ENCODE measurements around the gene MTFR1L. TPM values are rescaled to one million over a fixed set of nuclear protein-coding genes. Genes with fewer than 3 reads are reported as not detected.

Gene MTFR1L
- total RNA-seq, 1 donor from 2014 or later, result 15.0 TPM

GRCh38 chr1:25803368-25803767 lies 16.4 kb upstream of the MTFR1L start:
- no peak overlapping the region for H3K4me3 ChIP-seq (ENCODE audit: low read depth, low read length)
- no peaks in the 10 kb centered on the region for H3K27me3 ChIP-seq (ENCODE audit: control insufficient read depth, insufficient read depth, low read length)
- peaks cover 13% of the 10 kb centered on the region for H3K36me3 ChIP-seq (ENCODE audit: control insufficient read depth, insufficient read depth, low read length)
- TF ChIP-seq, protein P1, sequence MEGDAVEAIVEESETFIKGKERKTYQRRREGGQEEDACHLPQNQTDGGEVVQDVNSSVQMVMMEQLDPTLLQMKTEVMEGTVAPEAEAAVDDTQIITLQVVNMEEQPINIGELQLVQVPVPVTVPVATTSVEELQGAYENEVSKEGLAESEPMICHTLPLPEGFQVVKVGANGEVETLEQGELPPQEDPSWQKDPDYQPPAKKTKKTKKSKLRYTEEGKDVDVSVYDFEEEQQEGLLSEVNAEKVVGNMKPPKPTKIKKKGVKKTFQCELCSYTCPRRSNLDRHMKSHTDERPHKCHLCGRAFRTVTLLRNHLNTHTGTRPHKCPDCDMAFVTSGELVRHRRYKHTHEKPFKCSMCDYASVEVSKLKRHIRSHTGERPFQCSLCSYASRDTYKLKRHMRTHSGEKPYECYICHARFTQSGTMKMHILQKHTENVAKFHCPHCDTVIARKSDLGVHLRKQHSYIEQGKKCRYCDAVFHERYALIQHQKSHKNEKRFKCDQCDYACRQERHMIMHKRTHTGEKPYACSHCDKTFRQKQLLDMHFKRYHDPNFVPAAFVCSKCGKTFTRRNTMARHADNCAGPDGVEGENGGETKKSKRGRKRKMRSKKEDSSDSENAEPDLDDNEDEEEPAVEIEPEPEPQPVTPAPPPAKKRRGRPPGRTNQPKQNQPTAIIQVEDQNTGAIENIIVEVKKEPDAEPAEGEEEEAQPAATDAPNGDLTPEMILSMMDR (IDR thresholded peaks at IDR 0.05; ENCODE audit: insufficient read depth, low read length, severe bottlenecking), result no peak
- FAIRE-seq (no peak), DNase-seq (ENCODE audit: low read depth) (no peak)

DNA sequence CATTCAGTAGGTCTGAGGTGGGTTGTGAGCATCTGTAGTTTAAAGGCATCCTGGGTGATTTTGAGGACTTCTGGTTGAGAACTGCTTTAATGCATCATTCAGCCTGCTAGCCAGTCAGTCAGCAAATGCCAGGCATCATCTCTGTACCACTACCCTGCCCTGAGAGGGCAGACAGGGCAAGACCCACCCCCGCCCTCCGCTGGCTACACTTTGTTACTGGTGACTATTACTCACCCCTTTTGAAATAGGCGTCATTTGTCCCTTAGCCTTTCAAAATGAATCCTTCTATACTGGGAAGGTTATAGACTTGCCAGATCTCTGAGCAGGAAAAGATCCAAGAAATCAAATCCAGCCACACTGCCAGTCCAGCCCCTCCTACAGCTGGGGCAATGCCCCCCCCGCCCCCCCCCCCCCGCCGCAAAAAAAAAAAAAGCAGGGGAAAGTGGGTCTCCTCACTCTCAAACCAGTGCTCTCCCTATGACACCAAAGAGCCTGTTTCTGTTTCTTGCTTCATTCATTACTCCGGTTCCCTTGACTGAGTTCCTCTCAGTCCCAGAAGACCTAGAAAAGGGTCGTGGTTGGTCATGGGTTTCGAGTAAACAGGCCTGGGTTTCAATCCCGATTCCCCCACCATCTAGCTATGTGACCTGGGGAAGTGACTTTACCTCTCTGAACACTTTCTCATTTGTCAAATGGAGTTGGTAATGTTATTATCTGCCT lies 15.3 kb upstream of the MTFR1L start:
- Histone ChIP-seq H3K36me3 (ENCODE audit: control insufficient read depth, insufficient read depth, low read length) (peaks cover 19% of the 10 kb centered on the region), H3K27me3 (ENCODE audit: control insufficient read depth, insufficient read depth, low read length) (no peaks in the 10 kb centered on the region), H3K4me3 (ENCODE audit: low read depth, low read length) (no peak overlapping the region)
- peak; percentile 20 for DNase-seq (ENCODE audit: low read depth)
- FAIRE-seq, result no peak
- TF ChIP-seq, protein P1 (IDR thresholded peaks at IDR 0.05; ENCODE audit: insufficient read depth, low read length, severe bottlenecking), result no peak

DNA sequence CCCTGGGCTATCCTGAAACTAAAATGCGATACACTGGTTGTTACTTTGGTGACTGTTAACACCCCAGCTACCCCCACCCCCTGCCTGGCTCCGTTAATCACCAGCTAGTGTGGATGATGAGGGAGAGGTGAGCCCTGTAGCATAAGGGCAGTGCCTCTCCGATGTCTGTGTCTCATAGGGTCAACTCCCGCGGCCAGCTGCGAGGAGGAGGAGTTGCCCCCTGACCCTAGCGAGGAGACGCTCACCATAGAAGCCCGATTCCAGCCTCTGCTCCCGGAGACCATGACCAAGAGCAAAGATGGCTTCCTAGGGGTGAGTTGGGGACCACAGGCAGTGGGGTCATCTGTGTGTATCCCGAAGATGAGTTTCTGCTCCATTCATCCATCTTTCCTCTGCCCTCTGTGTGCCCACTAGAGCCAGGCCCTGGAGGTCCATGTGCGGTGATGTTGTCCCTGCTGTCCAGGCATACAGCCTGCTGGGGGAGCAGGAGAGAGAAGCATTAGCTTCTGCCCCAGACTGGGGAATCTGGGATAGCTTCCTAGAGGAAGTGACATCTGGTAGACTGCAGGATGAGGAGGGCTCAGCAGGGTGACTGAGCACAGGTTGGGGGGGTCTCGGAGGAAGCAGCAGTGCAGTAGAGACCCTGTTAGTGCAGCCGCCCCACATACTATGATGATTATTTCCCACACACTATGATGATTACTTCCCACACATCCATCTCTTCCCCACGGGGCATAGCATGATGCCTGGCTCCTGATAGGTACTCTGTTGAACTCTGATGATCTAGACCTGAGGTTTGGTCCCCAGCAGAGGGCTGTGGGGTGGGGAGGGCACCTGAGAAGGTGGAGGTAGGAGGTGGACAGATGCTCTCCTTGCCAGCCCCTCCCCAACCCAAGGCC lies 14.5 kb upstream of the MTFR1L start:
- TF ChIP-seq, protein P1 (IDR thresholded peaks at IDR 0.05; ENCODE audit: insufficient read depth, low read length, severe bottlenecking), result no peak
- H3K36me3 ChIP-seq (ENCODE audit: control insufficient read depth, insufficient read depth, low read length), result peaks cover 21% of the 10 kb centered on the region
- H3K27me3 ChIP-seq (ENCODE audit: control insufficient read depth, insufficient read depth, low read length), result no peaks in the 10 kb centered on the region
- no peak overlapping the region for H3K4me3 ChIP-seq (ENCODE audit: low read depth, low read length)
- DNase-seq (ENCODE audit: low read depth) (no peak), FAIRE-seq (no peak)

- TF ChIP-seq, protein P1 (IDR thresholded peaks at IDR 0.05; ENCODE audit: insufficient read depth, low read length, severe bottlenecking), result no peak
- DNase-seq (ENCODE audit: low read depth), result no peak
- Histone ChIP-seq H3K36me3 (ENCODE audit: control insufficient read depth, insufficient read depth, low read length) (peaks cover 22% of the 10 kb centered on the region), H3K4me3 (ENCODE audit: low read depth, low read length) (no peak overlapping the region), H3K27me3 (ENCODE audit: control insufficient read depth, insufficient read depth, low read length) (no peaks in the 10 kb centered on the region)
- FAIRE-seq, result no peak
Observed at GRCh38 chr1:25805863-25806225, 13.9 kb upstream of the MTFR1L start.

DNA sequence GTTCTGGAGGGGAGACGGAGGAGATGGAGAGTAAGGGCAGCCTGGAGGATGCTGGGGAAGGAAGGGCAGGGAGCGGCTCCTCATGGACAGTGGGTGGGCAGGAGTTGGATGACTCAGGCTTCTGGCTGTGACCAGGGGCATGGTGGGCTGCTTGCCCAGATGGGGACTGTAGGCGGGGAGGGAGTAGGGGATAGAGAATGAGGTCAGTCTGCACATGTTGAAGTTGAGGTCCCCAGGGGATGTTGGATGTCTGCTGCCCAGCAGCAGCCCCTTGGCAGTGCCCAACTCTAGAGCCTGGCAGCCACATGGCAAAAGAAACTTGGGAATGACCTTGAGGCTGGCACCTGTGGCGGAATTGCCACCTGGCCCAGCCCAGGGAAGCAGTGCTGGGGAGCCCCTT lies 13.3 kb upstream of the MTFR1L start:
- H3K36me3 ChIP-seq (ENCODE audit: control insufficient read depth, insufficient read depth, low read length), result peaks cover 22% of the 10 kb centered on the region
- TF ChIP-seq, protein P1 (IDR thresholded peaks at IDR 0.05; ENCODE audit: insufficient read depth, low read length, severe bottlenecking), result no peak
- DNase-seq (ENCODE audit: low read depth), result no peak
- no peak overlapping the region for H3K4me3 ChIP-seq (ENCODE audit: low read depth, low read length)
- no peaks in the 10 kb centered on the region for H3K27me3 ChIP-seq (ENCODE audit: control insufficient read depth, insufficient read depth, low read length)
- FAIRE-seq, result no peak

Measured in bronchial epithelial cell (primary cell).